Vagina (tissue), 2 donors: ENCODE results near the gene PARD6B. TPM values are rescaled to one million over a fixed set of nuclear protein-coding genes. Genes with fewer than 3 reads are reported as not detected.

ENCODE experiments used
- DNase-seq, 2 donors: peaks; one replicate each; pipeline ENCODE4 v3.0.0-alpha.2; 2017; ENCODE audit errors: extremely low spot score in 2 of 2
- H3K27ac ChIP-seq: fragments of 200-600 bp; sonication (generic); one replicate; pipeline ENCODE4 v1.5.1; 2019
- H3K27me3 ChIP-seq: fragments of 200-600 bp; sonication (generic); one replicate; pipeline ENCODE4 v1.5.1; 2019
- H3K36me3 ChIP-seq, 2 donors: fragments of 200-600 bp; sonication (generic); one replicate each; pipeline ENCODE4 v1.5.1; 2017 to 2019
- H3K4me1 ChIP-seq: fragments of 200-600 bp; sonication (generic); one replicate; pipeline ENCODE4 v1.5.1; 2019
- H3K4me3 ChIP-seq, 2 donors: fragments of 200-600 bp; sonication (generic); 1 replicate in 1 of 2; 2 replicates in 1 of 2; pipeline ENCODE4 v1.5.1; 2016 to 2019
- H3K9me3 ChIP-seq: fragments of 200-600 bp; sonication (generic); one replicate; pipeline ENCODE4 v1.5.1; 2019
- CTCF ChIP-seq, 3 experiments: fragments of 450-650 bp in 2 of 3; fragments of 200-600 bp in 1 of 3; sonication (generic) in 1 of 3; IDR thresholded peaks; one replicate each; pipeline ENCODE4 v1.5.1; 2017 to 2019; ENCODE audit warnings: antibody characterized with exemption in 3 of 3, mild to moderate bottlenecking in 2 of 3, moderate library complexity in 2 of 3
- POLR2A ChIP-seq, 2 donors: fragments of 450-650 bp; IDR thresholded peaks; one replicate each; pipeline ENCODE4 v1.6.1; 2017; ENCODE audit warnings: antibody characterized with exemption in 2 of 2, mild to moderate bottlenecking in 2 of 2, moderate library complexity in 2 of 2
- POLR2AphosphoS5 ChIP-seq, 2 donors: sonication (generic); formaldehyde crosslinking; IDR thresholded peaks; one replicate each; pipeline ENCODE4 v1.9.0; 2017; ENCODE audit warnings: antibody characterized with exemption in 2 of 2, mild to moderate bottlenecking in 2 of 2, low read depth in 1 of 2; ENCODE audit not compliant: insufficient read depth in 1 of 2
- intact Hi-C: fragments of 100-400 bp; cut with DNase I; formaldehyde crosslinking; loops from one replicate; pipeline ENCODE4 v1.15.1; 2023
- total RNA-seq: library from RNA; depleted of rRNA; stranded (reverse); fragments of >200 nt; gene quantifications from one replicate; pipeline ENCODE4 v1.2.3, GENCODE V29; 2016

PARD6B gene
- total RNA-seq, 1 donor from 2014 or later, result 4.7 TPM

GRCh38 chr20:50733644-50734349, 2.4 kb downstream of the PARD6B start:
- Histone ChIP-seq H3K4me3 (no peak overlapping the region), H3K9me3 (no peaks in the 10 kb centered on the region), H3K4me1 (peaks cover 32% of the 10 kb centered on the region), H3K36me3 (no peaks in the 10 kb centered on the region), H3K27ac (no peak overlapping the region), H3K27me3 (no peaks in the 10 kb centered on the region)
- intact Hi-C loops, result no loop called here
- TF ChIP-seq CTCF (IDR thresholded peaks at IDR 0.05), result no peak
- TF ChIP-seq POLR2AphosphoS5 (IDR thresholded peaks at IDR 0.05; ENCODE audit: insufficient read depth in 1 of 2, low read depth in 1 of 2), result no peak
- no peak for TF ChIP-seq POLR2A (IDR thresholded peaks at IDR 0.05)
- peak in 1 of 2 donors; percentile 5 for DNase-seq

DNA sequence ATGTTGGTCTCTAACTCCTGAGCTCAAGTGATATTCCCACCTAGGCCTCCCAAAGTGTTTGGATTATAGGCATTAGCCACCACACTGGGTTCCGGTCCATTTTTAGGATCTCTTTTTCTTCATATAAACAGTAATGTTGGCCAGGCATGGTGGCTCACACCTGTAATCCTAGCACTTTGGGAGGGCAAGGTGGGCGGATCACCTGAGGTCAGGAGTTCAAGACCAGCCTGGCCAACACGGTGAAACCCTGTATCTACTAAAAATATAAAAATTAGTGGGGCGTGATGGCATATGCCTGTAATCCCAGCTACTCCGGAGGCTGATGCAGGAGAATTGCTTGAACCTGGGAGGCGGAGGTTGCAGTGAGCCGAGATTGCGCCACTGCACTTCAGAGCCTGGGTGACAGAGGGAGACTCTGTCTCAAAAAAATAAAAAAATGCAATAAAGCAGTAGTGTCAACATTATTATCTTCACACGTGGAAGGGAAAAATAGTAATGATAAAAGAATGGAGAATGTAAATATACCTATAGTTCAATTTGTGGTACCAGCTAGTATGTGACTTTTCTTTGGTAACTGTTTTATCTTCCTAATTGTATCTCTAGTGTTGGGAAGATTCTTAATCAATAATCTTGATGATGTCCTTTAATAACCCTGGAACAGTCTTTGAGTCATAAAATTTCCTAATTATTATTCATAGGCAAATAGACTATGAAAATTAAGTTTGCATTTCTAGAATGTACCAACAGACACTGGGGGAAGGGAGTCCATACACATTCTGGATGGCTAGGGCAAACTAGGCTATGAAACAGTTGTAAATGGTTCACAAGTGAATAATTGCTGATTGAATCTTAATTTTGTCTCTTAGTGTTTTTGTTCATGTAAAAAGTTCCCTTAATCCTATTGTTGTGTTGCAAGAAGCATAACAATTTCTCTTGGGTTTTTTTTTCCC, 3.6 kb downstream of the PARD6B start:
- no peak for TF ChIP-seq POLR2A (IDR thresholded peaks at IDR 0.05)
- no peaks in the 10 kb centered on the region for H3K27me3 ChIP-seq
- H3K36me3 ChIP-seq, result no peaks in the 10 kb centered on the region
- no peak overlapping the region for H3K27ac ChIP-seq
- no peak for DNase-seq
- H3K9me3 ChIP-seq, result no peaks in the 10 kb centered on the region
- H3K4me1 ChIP-seq, result peaks cover 26% of the 10 kb centered on the region
- no peak overlapping the region for H3K4me3 ChIP-seq
- intact Hi-C loops, result no loop called here

DNA sequence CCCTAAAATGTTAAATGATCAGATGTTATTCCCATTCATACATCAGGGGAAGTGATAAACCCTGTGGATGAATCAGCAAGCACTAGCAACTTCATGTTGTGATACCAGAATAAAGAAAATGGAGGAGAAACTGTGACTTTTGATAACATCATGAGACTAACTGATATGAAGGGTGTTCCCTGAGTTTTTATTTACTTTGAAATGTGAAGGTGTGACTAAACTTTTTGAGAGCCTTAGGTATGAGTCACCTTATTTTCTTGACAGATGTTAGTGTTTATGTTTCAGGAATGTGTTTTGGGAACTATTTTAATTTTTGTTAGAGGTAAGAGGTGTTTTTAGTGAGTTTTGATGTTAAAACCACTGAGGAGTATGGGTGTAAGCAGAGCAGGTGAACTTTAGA, 4.4 kb downstream of the PARD6B start:
- TF ChIP-seq POLR2AphosphoS5 (IDR thresholded peaks at IDR 0.05; ENCODE audit: insufficient read depth in 1 of 2, low read depth in 1 of 2), result no peak
- TF ChIP-seq POLR2A (IDR thresholded peaks at IDR 0.05), result no peak
- TF ChIP-seq CTCF (IDR thresholded peaks at IDR 0.05), result no peak
- DNase-seq, result no peak
- Histone ChIP-seq H3K27ac (no peak overlapping the region), H3K9me3 (no peaks in the 10 kb centered on the region), H3K4me1 (peaks cover 19% of the 10 kb centered on the region), H3K27me3 (no peaks in the 10 kb centered on the region), H3K36me3 (no peaks in the 10 kb centered on the region), H3K4me3 (no peak overlapping the region)
- intact Hi-C loops, result no loop called here

GRCh38 chr20:50737352-50737751, 6.0 kb downstream of the PARD6B start:
- no peaks in the 10 kb centered on the region for H3K9me3 ChIP-seq
- no peaks in the 10 kb centered on the region for H3K27me3 ChIP-seq
- peak in 1 of 2 donors; percentile 29 for DNase-seq
- no peak overlapping the region for H3K27ac ChIP-seq
- no peak for TF ChIP-seq POLR2A (IDR thresholded peaks at IDR 0.05)
- no peaks in the 10 kb centered on the region for H3K36me3 ChIP-seq
- intact Hi-C loops, result no loop called here
- H3K4me1 ChIP-seq, result peaks cover 12% of the 10 kb centered on the region
- H3K4me3 ChIP-seq, result no peak overlapping the region

DNA sequence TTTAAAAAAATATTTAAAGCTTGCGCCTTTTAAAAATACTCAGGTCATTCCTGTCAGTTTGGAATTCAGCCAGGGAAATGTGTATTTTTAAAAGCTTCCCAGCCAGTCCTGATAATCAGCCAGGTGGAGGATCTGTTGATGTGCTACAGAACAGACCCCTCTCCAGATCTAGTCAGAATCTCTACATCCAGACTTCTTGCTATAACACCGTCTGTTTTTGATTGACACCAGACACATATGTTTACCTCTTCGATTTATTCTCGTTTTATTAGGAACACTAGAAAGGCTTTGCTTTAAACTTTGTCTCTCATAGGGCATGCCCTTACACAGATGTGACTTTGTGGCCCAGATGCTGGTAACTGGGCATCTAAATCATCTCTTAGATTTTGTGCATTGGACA, 11.7 kb downstream of the PARD6B start:
- H3K27ac ChIP-seq, result no peak overlapping the region
- no peaks in the 10 kb centered on the region for H3K27me3 ChIP-seq
- intact Hi-C loops, result loop anchor here (10.0 kb wide), 1 partner anchor 558 kb away; no protein-coding TSS in a partner anchor
- H3K4me3 ChIP-seq, result no peak overlapping the region
- peak in 1 of 2 donors; percentile 10 for DNase-seq
- TF ChIP-seq POLR2AphosphoS5 (IDR thresholded peaks at IDR 0.05; ENCODE audit: insufficient read depth in 1 of 2, low read depth in 1 of 2) (no peak), POLR2A (IDR thresholded peaks at IDR 0.05) (no peak), CTCF (IDR thresholded peaks at IDR 0.05) (no peak)
- no peaks in the 10 kb centered on the region for H3K9me3 ChIP-seq
- H3K36me3 ChIP-seq, result no peaks in the 10 kb centered on the region
- H3K4me1 ChIP-seq, result peaks cover 23% of the 10 kb centered on the region
